PC-9 (cell line): ENCODE measurements around the gene AKT1S1. TPM values are rescaled to one million over a fixed set of nuclear protein-coding genes. Genes with fewer than 3 reads are reported as not detected.

Experiments used
- BruUV-seq: library from RNA; stranded (reverse); fragments of 400-500 nt; replicated peaks from 2 replicates; lab custom pipeline; 2021; lab: Mats Ljungman, UMichigan
- CTCF ChIA-PET: fragments of 300-600 bp; sonication (Branson Sonifier 250); formaldehyde crosslinking; loops from one replicate; lab custom pipeline; 2022; ENCODE audit warnings: antibody characterized with exemption; lab: Charles Lee
- POLR2A ChIA-PET: fragments of 300-600 bp; sonication (Branson Sonifier 250); formaldehyde crosslinking; loops from one replicate; lab custom pipeline; 2022; ENCODE audit warnings: antibody characterized with exemption; ENCODE audit not compliant: unreplicated experiment; lab: Charles Lee
- DNase-seq, 2 experiments: peaks; one replicate each; pipeline versions ENCODE4 v3.0.0 to v3.0.0-alpha.2; 2015 to 2022; ENCODE audit warnings: mixed read lengths in 1 of 2
- H2AFZ ChIP-seq: fragments of 200-600 bp; sonication (generic); 2 replicates; pipeline ENCODE4 v1.8.1; 2017; ENCODE audit warnings: antibody characterized with exemption
- H3F3A ChIP-seq: fragments of 200-600 bp; sonication (generic); 2 replicates; pipeline ENCODE4 v1.8.1; 2017; ENCODE audit warnings: antibody characterized with exemption, mild to moderate bottlenecking, low read depth; ENCODE audit not compliant: insufficient read depth
- H3K27ac ChIP-seq: fragments of 200-600 bp; sonication (generic); 2 replicates; pipeline ENCODE4 v1.6.1; 2016; ENCODE audit warnings: mixed run types
- H3K27me3 ChIP-seq: fragments of 200-600 bp; sonication (generic); 2 replicates; pipeline ENCODE4 v1.6.1; 2016; ENCODE audit warnings: low read depth, mixed run types; ENCODE audit not compliant: insufficient read depth
- H3K36me3 ChIP-seq: fragments of 200-600 bp; sonication (generic); 2 replicates; pipeline ENCODE4 v1.6.1; 2016; ENCODE audit warnings: low read depth, mixed run types
- H3K4me1 ChIP-seq: fragments of 200-600 bp; sonication (generic); replicated peaks from 2 replicates; pipeline ENCODE4 v1.6.1; 2016; ENCODE audit warnings: mixed run types; ENCODE audit not compliant: insufficient read depth
- H3K4me2 ChIP-seq: fragments of 200-600 bp; sonication (generic); 2 replicates; pipeline ENCODE4 v1.6.1; 2017; ENCODE audit warnings: mixed run types
- H3K4me3 ChIP-seq: fragments of 200-600 bp; sonication (generic); 2 replicates; pipeline ENCODE4 v1.6.1; 2016; ENCODE audit warnings: mixed run types
- H3K79me2 ChIP-seq: fragments of 200-600 bp; sonication (generic); 2 replicates; pipeline ENCODE4 v1.6.1; 2017; ENCODE audit warnings: low read depth, mixed run types
- H3K9me2 ChIP-seq: fragments of 200-600 bp; sonication (generic); 2 replicates; pipeline ENCODE4 v1.8.1; 2017; ENCODE audit warnings: mild to moderate bottlenecking; ENCODE audit not compliant: insufficient read depth
- H3K9me3 ChIP-seq: fragments of 200-600 bp; sonication (generic); 2 replicates; pipeline ENCODE4 v1.8.1; 2016; ENCODE audit warnings: low read depth; ENCODE audit not compliant: insufficient read depth
- H4K20me1 ChIP-seq: fragments of 200-600 bp; sonication (generic); 2 replicates; pipeline ENCODE4 v1.8.1; 2017; ENCODE audit not compliant: insufficient read depth
- EZH2 ChIP-seq: fragments of 200-600 bp; sonication (generic); IDR thresholded peaks from 2 replicates; pipeline ENCODE4 v1.8.0; 2017; ENCODE audit warnings: antibody characterized with exemption, low read depth
- intact Hi-C: fragments of 100-400 bp; cut with micrococcal nuclease; formaldehyde crosslinking; loops from one replicate; pipeline ENCODE4 v1.10.0; 2022; ENCODE audit not compliant: unreplicated experiment
- total RNA-seq: library from RNA; stranded (reverse); gene quantifications from 2 replicates; pipeline ENCODE4 v1.2.3, GENCODE V29; 2021
- TF ChIP-seq, protein P1 (sequence below): fragments of 200-600 bp; sonication (generic); conservative IDR thresholded peaks from 2 replicates; pipeline ENCODE4 v1.6.1; 2017; ENCODE audit warnings: mixed run types, antibody characterized with exemption, mild to moderate bottlenecking, moderate library complexity

The AKT1S1 gene
- total RNA-seq, 1 experiment from 2014 or later, result 143 TPM

DNA sequence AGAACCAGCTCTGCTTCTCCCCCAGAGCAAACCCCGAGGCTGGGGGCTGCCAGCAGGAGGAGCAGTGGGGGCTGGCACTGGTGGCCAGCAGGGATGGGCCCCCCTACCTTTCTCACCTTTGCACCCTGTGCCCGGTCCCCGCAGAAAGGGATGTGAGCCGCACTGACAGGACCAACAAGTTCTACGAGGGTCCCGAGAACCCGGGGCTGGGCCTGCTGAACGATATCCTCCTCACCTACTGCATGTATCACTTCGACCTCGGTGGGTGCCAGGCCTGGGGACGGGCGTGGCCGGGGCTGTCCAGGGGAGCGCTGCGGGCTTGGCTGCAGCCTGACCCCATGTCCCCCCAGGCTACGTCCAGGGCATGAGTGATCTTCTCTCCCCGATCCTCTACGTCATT, 7.0 kb upstream of the AKT1S1 start:
- Histone ChIP-seq H3K79me2 (peaks cover 4% of the 10 kb centered on the region), H3K9me3 (no peaks in the 10 kb centered on the region), H3K4me1 (0 out of 2 replicates have a peak, but pooled peaks cover 4% of the 10 kb centered on the region), H3K27ac (no peak overlapping the region), H3K27me3 (no peaks in the 10 kb centered on the region), H3K4me2 (no peak overlapping the region), H3K36me3 (peaks cover 25% of the 10 kb centered on the region; the same call in 1 of the 2 replicates), H2AFZ (no peak overlapping the region), H4K20me1 (peaks cover 5% of the 10 kb centered on the region; the same call in 1 of the 2 replicates), H3K4me3 (no peak overlapping the region), H3K9me2 (no peaks in the 10 kb centered on the region), H3F3A (peaks cover 31% of the 10 kb centered on the region; the same call in 1 of the 2 replicates)
- DNase-seq, result no peak
- TF ChIP-seq, protein P1, sequence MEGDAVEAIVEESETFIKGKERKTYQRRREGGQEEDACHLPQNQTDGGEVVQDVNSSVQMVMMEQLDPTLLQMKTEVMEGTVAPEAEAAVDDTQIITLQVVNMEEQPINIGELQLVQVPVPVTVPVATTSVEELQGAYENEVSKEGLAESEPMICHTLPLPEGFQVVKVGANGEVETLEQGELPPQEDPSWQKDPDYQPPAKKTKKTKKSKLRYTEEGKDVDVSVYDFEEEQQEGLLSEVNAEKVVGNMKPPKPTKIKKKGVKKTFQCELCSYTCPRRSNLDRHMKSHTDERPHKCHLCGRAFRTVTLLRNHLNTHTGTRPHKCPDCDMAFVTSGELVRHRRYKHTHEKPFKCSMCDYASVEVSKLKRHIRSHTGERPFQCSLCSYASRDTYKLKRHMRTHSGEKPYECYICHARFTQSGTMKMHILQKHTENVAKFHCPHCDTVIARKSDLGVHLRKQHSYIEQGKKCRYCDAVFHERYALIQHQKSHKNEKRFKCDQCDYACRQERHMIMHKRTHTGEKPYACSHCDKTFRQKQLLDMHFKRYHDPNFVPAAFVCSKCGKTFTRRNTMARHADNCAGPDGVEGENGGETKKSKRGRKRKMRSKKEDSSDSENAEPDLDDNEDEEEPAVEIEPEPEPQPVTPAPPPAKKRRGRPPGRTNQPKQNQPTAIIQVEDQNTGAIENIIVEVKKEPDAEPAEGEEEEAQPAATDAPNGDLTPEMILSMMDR, result no peak
- no peak for TF ChIP-seq EZH2
- ChIA-PET POLR2A (interaction anchor here (0.6 kb wide), 1 partner anchor 498 kb away, joined by 7 read pairs; no protein-coding TSS in a partner anchor), CTCF (no interaction called here)
- intact Hi-C loops, result no loop called here
- no TSS peak for BruUV-seq

DNA sequence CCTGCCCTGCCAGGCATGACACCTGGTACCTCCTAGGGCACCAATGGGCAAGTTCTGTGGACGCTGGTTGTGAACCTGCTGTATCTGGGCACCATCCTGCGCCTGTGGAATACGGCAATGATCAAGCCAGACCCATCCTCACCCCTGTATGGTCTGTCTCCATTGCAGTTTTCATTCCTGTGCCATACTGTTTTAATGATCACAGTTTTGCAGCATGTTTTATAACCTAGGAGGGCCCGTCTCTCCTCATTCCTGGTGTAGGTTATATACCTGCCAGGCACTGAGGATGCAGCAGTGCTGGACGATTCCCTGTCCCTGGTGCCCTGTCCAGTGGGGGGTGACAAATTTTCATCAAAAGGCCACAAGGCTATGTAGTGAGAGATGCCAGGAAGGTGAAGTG, 5.9 kb upstream of the AKT1S1 start:
- H3K36me3 ChIP-seq, result peaks cover 25% of the 10 kb centered on the region; the same call in 1 of the 2 replicates
- peaks cover 33% of the 10 kb centered on the region; the same call in 1 of the 2 replicates for H3F3A ChIP-seq
- no peaks in the 10 kb centered on the region for H3K9me3 ChIP-seq
- no peak overlapping the region for H3K4me3 ChIP-seq
- H3K27ac ChIP-seq, result no peak overlapping the region
- DNase-seq, result no peak
- no peaks in the 10 kb centered on the region for H3K9me2 ChIP-seq
- intact Hi-C loops, result no loop called here
- H3K79me2 ChIP-seq, result peaks cover 14% of the 10 kb centered on the region
- POLR2A ChIA-PET, result no interaction called here
- no TSS peak for BruUV-seq
- no peaks in the 10 kb centered on the region for H3K27me3 ChIP-seq
- no peak overlapping the region for H3K4me2 ChIP-seq
- H4K20me1 ChIP-seq, result peaks cover 12% of the 10 kb centered on the region
- TF ChIP-seq, protein P1, result no peak
- no peak for TF ChIP-seq EZH2
- CTCF ChIA-PET, result no interaction called here
- peaks cover 13% of the 10 kb centered on the region for H3K4me1 ChIP-seq
- H2AFZ ChIP-seq, result no peak overlapping the region

DNA sequence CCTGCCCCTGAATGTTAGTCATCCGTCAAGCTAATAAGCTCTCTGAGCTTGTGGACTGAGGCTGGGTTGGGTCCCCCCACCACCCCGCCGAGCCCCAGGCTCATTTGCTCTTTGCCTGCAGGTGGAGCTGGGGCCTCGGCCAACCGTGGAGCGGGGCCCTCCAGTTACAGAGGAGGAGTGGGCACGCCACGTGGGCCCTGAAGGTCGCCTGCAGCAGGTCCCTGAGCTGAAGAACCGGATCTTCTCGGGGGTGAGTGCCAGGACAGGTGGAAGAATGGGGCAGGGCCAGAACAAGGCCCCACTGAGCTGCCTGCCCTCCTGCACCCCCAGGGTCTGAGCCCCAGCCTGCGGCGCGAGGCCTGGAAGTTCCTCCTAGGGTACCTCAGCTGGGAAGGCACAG, 5.5 kb upstream of the AKT1S1 start:
- Histone ChIP-seq H2AFZ (no peak overlapping the region), H4K20me1 (peaks cover 12% of the 10 kb centered on the region), H3K9me2 (no peaks in the 10 kb centered on the region), H3K4me2 (no peak overlapping the region), H3K27ac (no peak overlapping the region), H3K9me3 (no peaks in the 10 kb centered on the region), H3K79me2 (peaks cover 15% of the 10 kb centered on the region), H3K27me3 (no peaks in the 10 kb centered on the region), H3K4me1 (peaks cover 13% of the 10 kb centered on the region), H3K4me3 (no peak overlapping the region), H3F3A (peaks cover 33% of the 10 kb centered on the region; the same call in 1 of the 2 replicates), H3K36me3 (peaks cover 25% of the 10 kb centered on the region; the same call in 1 of the 2 replicates)
- intact Hi-C loops, result no loop called here
- no TSS peak for BruUV-seq
- DNase-seq, result no peak
- ChIA-PET CTCF (no interaction called here), POLR2A (no interaction called here)
- TF ChIP-seq, protein P1, result no peak
- TF ChIP-seq EZH2, result no peak
